Mesothelial cell of epicardium (in vitro differentiated cells): ENCODE measurements around the gene SNF8. TPM values are rescaled to one million over a fixed set of nuclear protein-coding genes. Genes with fewer than 3 reads are reported as not detected.
A peak's percentile ranks its signal among the peaks of the same experiment; 100 is the strongest.

Experiments
- DNase-seq, 2 experiments: peaks; one replicate each; pipeline ENCODE4 v3.0.0; 2021; ENCODE audit warnings: low spot score in 2 of 2; ENCODE audit not compliant: unreplicated experiment in 2 of 2
- H3K27ac Mint-ChIP-seq: 2 replicates; pipeline ENCODE4 v1.8.0; 2021; ENCODE audit warnings: mixed read lengths
- H3K27me3 Mint-ChIP-seq: 2 replicates; pipeline ENCODE4 v1.8.0; 2021; ENCODE audit warnings: low read depth, mixed read lengths
- H3K36me3 Mint-ChIP-seq: 2 replicates; pipeline ENCODE4 v1.8.0; 2021; ENCODE audit warnings: mixed read lengths
- H3K4me1 Mint-ChIP-seq: 2 replicates; pipeline ENCODE4 v1.8.0; 2021; ENCODE audit warnings: mixed read lengths
- H3K4me3 Mint-ChIP-seq: 2 replicates; pipeline ENCODE4 v1.8.0; 2021; ENCODE audit warnings: mild to moderate bottlenecking, moderate library complexity, mixed read lengths
- H3K9me3 Mint-ChIP-seq: 2 replicates; pipeline ENCODE4 v1.8.0; 2021; ENCODE audit warnings: mixed read lengths
- CTCF ChIP-seq: fragments of 200-600 bp; sonication (generic); IDR thresholded peaks from one replicate; pipeline ENCODE4 v1.5.0; 2021; ENCODE audit warnings: antibody characterized with exemption; ENCODE audit not compliant: unreplicated experiment
- total RNA-seq: library from RNA; stranded (reverse); gene quantifications from 3 replicates; pipeline ENCODE4 v1.2.1, GENCODE V29; 2021

The SNF8 gene
- total RNA-seq, 1 donor from 2014 or later = 88.0 TPM

- H3K27me3 Mint-ChIP-seq = no peaks in the 10 kb centered on the region
- TF ChIP-seq CTCF = no peak
- no peak overlapping the region for H3K27ac Mint-ChIP-seq
- no peak overlapping the region for H3K4me3 Mint-ChIP-seq
- peaks cover 16% of the 10 kb centered on the region for H3K4me1 Mint-ChIP-seq
- H3K9me3 Mint-ChIP-seq = no peaks in the 10 kb centered on the region
- DNase-seq = no peak
- no peaks in the 10 kb centered on the region for H3K36me3 Mint-ChIP-seq
These were observed 44.5 kb upstream of the SNF8 start for GRCh38 chr17:48989100-48989499.

GRCh38 chr17:48985436-48986245 lies 41.0 kb upstream of the SNF8 start:
- DNase-seq = no peak
- Mint-ChIP-seq H3K27me3 (no peaks in the 10 kb centered on the region), H3K4me1 (peaks cover 2% of the 10 kb centered on the region), H3K36me3 (no peaks in the 10 kb centered on the region), H3K27ac (no peak overlapping the region), H3K9me3 (peaks cover 4% of the 10 kb centered on the region), H3K4me3 (no peak overlapping the region)
- TF ChIP-seq CTCF = no peak

- no peak for DNase-seq
- Mint-ChIP-seq H3K9me3 (peaks cover 4% of the 10 kb centered on the region), H3K4me1 (no peaks in the 10 kb centered on the region), H3K36me3 (no peaks in the 10 kb centered on the region), H3K27me3 (no peaks in the 10 kb centered on the region), H3K27ac (no peak overlapping the region), H3K4me3 (no peak overlapping the region)
- no peak for TF ChIP-seq CTCF
These were observed 37.4 kb upstream of the SNF8 start for GRCh38 chr17:48981927-48982539.

- Mint-ChIP-seq H3K36me3 (no peaks in the 10 kb centered on the region), H3K9me3 (no peaks in the 10 kb centered on the region), H3K27me3 (no peaks in the 10 kb centered on the region), H3K4me3 (no peak overlapping the region), H3K4me1 (peaks cover 29% of the 10 kb centered on the region), H3K27ac (no peak overlapping the region)
- DNase-seq = no peak
- TF ChIP-seq CTCF = no peak
These were observed 29.2 kb upstream of the SNF8 start for GRCh38 chr17:48973806-48974205.

DNA sequence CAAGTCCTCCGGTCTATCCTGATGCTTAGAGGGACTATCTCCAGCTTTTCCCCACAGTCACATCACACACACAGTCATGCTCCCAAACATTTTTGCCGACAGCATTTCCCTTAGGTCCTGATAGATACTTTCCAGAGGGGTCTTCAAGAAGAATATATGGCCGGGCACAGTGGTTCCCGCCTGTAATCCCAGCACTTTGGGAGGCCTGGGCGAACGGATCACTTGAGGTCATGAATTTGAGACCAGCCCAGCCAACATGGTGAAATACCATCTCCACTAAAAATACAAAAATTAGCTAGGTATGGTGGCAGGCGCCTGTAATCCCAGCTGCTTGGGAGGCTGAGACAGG lies 28.1 kb upstream of the SNF8 start:
- no peak for DNase-seq
- no peaks in the 10 kb centered on the region for H3K27me3 Mint-ChIP-seq
- H3K4me1 Mint-ChIP-seq = peaks cover 29% of the 10 kb centered on the region
- no peaks in the 10 kb centered on the region for H3K9me3 Mint-ChIP-seq
- peak overlapping the region; percentile 10 for H3K4me3 Mint-ChIP-seq
- no peaks in the 10 kb centered on the region for H3K36me3 Mint-ChIP-seq
- no peak for TF ChIP-seq CTCF
- peak overlapping the region; percentile 93 for H3K27ac Mint-ChIP-seq
